ENCODE measurements around the gene LRP1B. TPM values are rescaled to one million over a fixed set of nuclear protein-coding genes. Genes with fewer than 3 reads are reported as not detected.

LRP1B gene
- total RNA-seq, 3 donors from 2014 or later = 2.3 to 29.8 (median 21.8) TPM

- Histone ChIP-seq H3K4me1 (no peaks in the 10 kb centered on the region), H3K36me3 (no peaks in the 10 kb centered on the region), H3K9me3 (no peaks in the 10 kb centered on the region), H3K27ac (no peak overlapping the region), H3K4me3 (no peak overlapping the region), H3K27me3 (no peaks in the 10 kb centered on the region)
- intact Hi-C loops (cut with DNase I; ENCODE audit: low total_unique reads) = no loop called here
- TF ChIP-seq POLR2A (IDR thresholded peaks at IDR 0.05) (no peak), CTCF (IDR thresholded peaks at IDR 0.05) (no peak), POLR2AphosphoS5 (IDR thresholded peaks at IDR 0.05) (no peak)
- DNase-seq (ENCODE audit: low spot score in 2 of 2) = no peak
Measured at GRCh38 chr2:141565597-141565996, 565.2 kb downstream of the LRP1B start.

GRCh38 chr2:141560723-141561122, 570.1 kb downstream of the LRP1B start:
- no peak overlapping the region for H3K4me3 ChIP-seq
- no peak for DNase-seq (ENCODE audit: low spot score in 2 of 2)
- H3K9me3 ChIP-seq = no peaks in the 10 kb centered on the region
- intact Hi-C loops (cut with DNase I; ENCODE audit: low total_unique reads) = no loop called here
- H3K4me1 ChIP-seq = no peaks in the 10 kb centered on the region
- H3K27ac ChIP-seq = no peak overlapping the region
- TF ChIP-seq POLR2AphosphoS5 (IDR thresholded peaks at IDR 0.05) = no peak
- no peaks in the 10 kb centered on the region for H3K27me3 ChIP-seq
- no peaks in the 10 kb centered on the region for H3K36me3 ChIP-seq

- intact Hi-C loops (cut with DNase I; ENCODE audit: low total_unique reads) = no loop called here
- no peak for TF ChIP-seq POLR2AphosphoS5 (IDR thresholded peaks at IDR 0.05)
- no peak for TF ChIP-seq POLR2A (IDR thresholded peaks at IDR 0.05)
- no peak for TF ChIP-seq CTCF (IDR thresholded peaks at IDR 0.05)
Measured at GRCh38 chr2:141557329-141558095, 573.3 kb downstream of the LRP1B start.

GRCh38 chr2:141555876-141556470, 574.8 kb downstream of the LRP1B start:
- Histone ChIP-seq H3K4me1 (no peaks in the 10 kb centered on the region), H3K27me3 (no peaks in the 10 kb centered on the region), H3K27ac (no peak overlapping the region), H3K9me3 (no peaks in the 10 kb centered on the region), H3K36me3 (no peaks in the 10 kb centered on the region), H3K4me3 (no peak overlapping the region)
- intact Hi-C loops (cut with DNase I; ENCODE audit: low total_unique reads) = no loop called here
- TF ChIP-seq CTCF (IDR thresholded peaks at IDR 0.05) (no peak), POLR2A (IDR thresholded peaks at IDR 0.05) (no peak), POLR2AphosphoS5 (IDR thresholded peaks at IDR 0.05) (no peak)
- no peak for DNase-seq (ENCODE audit: low spot score in 2 of 2)

More at GRCh38 chr2:141557329-141558095, 573.3 kb downstream of the LRP1B start:
- no peaks in the 10 kb centered on the region for H3K36me3 ChIP-seq
- DNase-seq (ENCODE audit: low spot score in 2 of 2) = no peak
- no peak overlapping the region for H3K27ac ChIP-seq
- no peaks in the 10 kb centered on the region for H3K9me3 ChIP-seq
- no peaks in the 10 kb centered on the region for H3K4me1 ChIP-seq
- no peak overlapping the region for H3K4me3 ChIP-seq
- no peaks in the 10 kb centered on the region for H3K27me3 ChIP-seq

- H3K36me3 ChIP-seq = no peaks in the 10 kb centered on the region
- intact Hi-C loops (cut with DNase I; ENCODE audit: low total_unique reads) = no loop called here
Measured at GRCh38 chr2:141554810-141555209, 576.0 kb downstream of the LRP1B start.

More at GRCh38 chr2:141554810-141555209, 576.0 kb downstream of the LRP1B start:
- H3K27ac ChIP-seq = no peak overlapping the region
- TF ChIP-seq POLR2AphosphoS5 (IDR thresholded peaks at IDR 0.05) (no peak), CTCF (IDR thresholded peaks at IDR 0.05) (peak in 2 of 3 donors; percentile 19 to 23)
- H3K27me3 ChIP-seq = no peaks in the 10 kb centered on the region
- no peak overlapping the region for H3K4me3 ChIP-seq
- no peaks in the 10 kb centered on the region for H3K9me3 ChIP-seq
- no peaks in the 10 kb centered on the region for H3K4me1 ChIP-seq
- DNase-seq (ENCODE audit: low spot score in 2 of 2) = no peak

Data from breast epithelium (tissue), 4 donors.